ENCODE results near the gene GRIK1. TPM values are rescaled to one million over a fixed set of nuclear protein-coding genes. Genes with fewer than 3 reads are reported as not detected.

Gene GRIK1
- total RNA-seq, 1 donor from 2014 or later: 4.6 TPM

DNA sequence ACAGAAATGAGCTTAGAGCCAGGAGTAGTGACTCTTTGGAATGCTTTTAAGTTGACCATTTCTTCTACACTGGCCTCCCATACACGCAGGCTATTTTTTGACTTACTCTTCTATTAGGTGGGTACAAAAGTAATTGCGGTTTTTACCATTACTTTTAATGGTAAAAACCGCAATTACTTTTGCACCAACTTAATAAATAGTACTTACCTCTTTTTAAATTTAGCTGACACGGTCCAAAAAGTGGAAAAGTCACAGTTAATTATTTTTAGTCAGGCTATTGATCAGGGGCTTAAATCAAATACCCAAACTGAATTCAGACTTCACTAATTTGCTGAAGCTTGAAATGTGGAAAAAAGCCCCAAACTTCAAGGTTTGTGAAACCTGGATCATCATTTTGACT, 138.7 kb downstream of the GRIK1 start:
- intact Hi-C loops (cut with DNase I): no loop called here
- DNase-seq (ENCODE audit: low spot score) (no peak), ATAC-seq (no peak)

DNA sequence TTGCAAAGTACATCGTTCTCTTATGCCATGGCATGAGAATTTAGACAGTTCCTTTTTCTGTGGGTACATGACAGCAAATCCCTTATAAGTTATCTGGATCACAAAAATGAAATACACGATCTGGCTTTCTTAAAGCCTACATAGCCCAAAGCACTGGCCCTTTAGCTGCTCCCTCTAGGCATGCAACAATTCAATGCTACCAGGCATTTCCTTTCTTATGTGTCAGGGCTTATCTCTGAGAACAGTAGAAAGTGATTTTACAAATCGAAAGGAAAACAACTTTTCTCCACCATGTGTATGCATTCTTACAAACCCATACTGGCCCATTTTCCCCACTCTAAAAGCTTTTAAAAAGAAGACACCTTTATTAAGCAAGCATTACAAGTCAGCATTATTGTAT, 139.7 kb downstream of the GRIK1 start:
- ATAC-seq (no peak), DNase-seq (ENCODE audit: low spot score) (no peak)
- intact Hi-C loops (cut with DNase I): no loop called here

GRCh38 chr21:29798840-29799239, 141.0 kb downstream of the GRIK1 start:
- ATAC-seq (no peak), DNase-seq (ENCODE audit: low spot score) (no peak)
- intact Hi-C loops (cut with DNase I): no loop called here

DNA sequence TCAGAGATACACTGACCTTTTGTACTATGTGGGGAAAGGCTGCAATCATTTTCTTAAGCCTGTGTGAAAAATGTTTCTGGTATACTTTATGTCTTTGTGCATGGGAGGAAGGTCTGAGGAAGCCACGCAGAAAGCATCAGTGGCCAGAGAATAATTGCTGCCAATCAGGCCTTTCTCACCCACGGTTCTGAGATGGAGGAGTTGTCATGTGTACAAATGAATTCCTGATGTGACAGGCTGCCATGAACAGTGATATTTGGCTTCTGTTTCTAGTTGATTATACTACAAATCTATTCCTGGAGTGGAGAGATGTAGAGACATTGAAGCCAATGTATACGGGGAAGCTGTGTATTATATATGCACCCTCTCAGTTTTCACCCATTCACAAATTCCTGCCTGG, 142.6 kb downstream of the GRIK1 start:
- intact Hi-C loops (cut with DNase I): no loop called here
- ATAC-seq (no peak), DNase-seq (ENCODE audit: low spot score) (no peak)

GRCh38 chr21:29793712-29794111, 146.1 kb downstream of the GRIK1 start:
- no peak for DNase-seq (ENCODE audit: low spot score)
- intact Hi-C loops (cut with DNase I): no loop called here
- ATAC-seq: no peak

DNA sequence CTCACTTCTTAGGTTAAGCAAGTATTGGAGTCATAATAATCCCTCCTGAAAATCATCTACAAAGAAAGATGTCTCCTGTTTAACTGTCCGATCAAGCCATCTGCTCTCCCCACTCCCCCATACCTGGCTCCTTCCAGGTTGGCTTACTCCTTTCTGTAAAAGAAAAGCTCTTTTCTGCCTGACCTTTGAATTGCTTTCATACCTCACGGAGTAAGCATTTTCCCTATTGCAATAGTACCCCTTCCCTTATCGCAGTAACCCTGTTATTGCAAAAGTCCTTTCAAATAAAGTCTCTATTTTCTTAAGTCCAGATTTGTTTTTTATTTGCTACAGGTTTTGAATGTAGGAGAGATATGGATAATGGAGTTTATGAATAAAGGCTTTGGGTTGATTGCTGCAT, 150.4 kb downstream of the GRIK1 start:
- intact Hi-C loops (cut with DNase I): no loop called here
- ATAC-seq (no peak), DNase-seq (ENCODE audit: low spot score) (no peak)

DNA sequence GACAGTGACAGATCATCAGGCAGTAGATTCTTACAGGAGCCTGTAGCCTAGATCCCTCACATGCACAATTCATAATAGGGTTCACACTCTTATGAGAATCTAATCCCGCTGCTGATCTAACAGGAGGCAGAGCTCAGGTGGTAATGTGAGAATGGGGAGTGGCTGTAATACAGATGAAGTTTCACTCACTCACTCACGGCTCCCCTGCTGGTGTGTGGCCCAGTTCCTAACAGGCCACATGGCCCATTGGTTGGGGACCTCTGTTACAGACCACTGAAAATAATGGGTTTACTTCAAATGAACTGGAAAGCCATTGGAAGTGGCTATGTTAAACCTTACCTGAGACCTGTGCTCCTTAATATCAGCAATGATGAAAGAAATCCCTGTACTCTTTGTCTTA, 151.0 kb downstream of the GRIK1 start:
- intact Hi-C loops (cut with DNase I): no loop called here
- ATAC-seq (no peak), DNase-seq (ENCODE audit: low spot score) (no peak)

GRCh38 chr21:29787361-29787909, 152.4 kb downstream of the GRIK1 start:
- DNase-seq (ENCODE audit: low spot score): no peak
- no peak for ATAC-seq
- intact Hi-C loops (cut with DNase I): no loop called here

DNA sequence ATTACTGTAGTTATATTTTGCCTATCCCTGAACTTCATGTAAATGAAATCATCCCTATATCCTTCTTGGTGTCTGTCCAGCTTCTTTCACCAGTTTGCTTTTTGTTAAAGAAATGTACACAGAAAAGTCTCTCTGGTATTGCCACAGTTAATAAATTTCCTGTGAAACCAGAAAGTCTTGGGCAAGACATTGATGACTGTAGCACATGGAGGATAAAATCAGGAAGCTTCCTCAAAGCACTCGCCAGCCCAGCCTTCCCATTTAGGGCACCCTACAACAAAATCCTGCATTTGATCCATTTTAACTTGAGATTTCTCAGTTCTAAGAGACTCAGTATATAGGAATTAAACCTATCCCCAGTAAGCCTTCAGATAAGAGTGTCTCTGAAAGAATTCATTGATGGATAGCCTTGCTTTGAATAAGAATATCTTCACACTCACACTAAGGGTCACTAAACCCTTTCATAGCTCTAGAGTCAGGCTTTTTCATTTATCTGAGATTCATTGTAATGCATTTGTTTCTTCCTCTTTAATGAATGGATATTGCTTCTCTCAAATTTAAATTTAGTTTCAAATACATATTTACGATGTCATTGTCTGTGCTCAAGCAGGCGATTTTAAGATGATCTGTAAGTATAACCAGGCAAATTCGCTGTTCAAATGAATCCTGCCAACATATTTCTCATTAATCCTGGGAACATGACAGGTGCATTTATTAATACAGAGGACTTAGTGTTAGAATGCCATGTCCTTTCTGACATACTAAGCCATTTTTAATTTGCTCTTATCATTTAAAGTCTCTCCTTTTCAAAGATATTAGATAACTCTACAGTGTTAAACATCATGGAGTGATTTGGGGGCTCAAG, 153.1 kb downstream of the GRIK1 start:
- intact Hi-C loops (cut with DNase I): no loop called here
- DNase-seq (ENCODE audit: low spot score): no peak
- ATAC-seq: no peak

DNA sequence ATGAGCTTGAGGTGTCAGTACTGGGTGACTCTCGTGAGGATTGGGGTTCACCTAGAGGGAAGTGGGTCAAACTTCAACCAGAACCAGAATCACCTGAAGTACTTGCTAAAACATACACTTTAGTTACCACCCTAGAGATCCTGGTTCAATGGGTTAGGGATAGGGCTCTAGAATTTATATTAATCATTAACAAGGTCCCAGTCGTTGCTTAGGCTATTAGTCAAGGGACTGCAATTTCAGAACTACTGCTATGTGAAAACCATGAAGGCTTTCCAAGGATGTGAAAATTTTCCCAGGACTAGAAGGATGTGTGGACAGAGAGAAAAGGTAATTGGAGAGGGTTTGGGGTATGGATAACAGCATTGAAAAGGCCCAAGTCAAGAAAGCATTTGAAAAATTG, 162.6 kb downstream of the GRIK1 start:
- intact Hi-C loops (cut with DNase I): no loop called here
- DNase-seq (ENCODE audit: low spot score) (no peak), ATAC-seq (no peak)

GRCh38 chr21:29775462-29775861, 164.3 kb downstream of the GRIK1 start:
- intact Hi-C loops (cut with DNase I): no loop called here
- DNase-seq (ENCODE audit: low spot score): no peak
- no peak for ATAC-seq

DNA sequence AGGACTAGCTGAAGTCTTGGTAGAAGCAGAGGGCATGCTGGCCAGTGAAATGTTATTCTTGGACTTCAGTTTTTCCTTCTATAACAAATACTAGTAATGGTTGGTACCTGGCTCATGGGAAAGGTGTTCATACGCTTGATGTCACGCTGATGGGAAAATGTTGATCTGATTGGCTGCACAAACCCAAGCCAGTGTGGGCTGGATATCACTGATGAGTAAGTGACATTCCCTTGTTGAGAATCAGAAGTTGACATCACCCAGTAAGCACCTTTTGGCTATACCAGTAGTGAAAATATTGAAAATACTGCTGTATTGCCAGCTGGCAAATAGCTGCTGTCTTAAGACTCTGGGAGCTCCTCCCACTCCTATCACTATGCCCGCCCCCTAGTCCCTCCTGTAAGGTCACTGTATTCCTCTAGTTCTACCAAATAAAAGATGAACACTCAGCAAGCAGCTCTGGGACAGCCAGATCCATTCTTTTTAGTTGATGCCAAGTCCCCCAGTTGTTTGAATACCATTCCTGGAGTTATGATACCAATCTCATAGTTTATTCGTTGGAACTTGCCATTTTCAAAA, 168.2 kb downstream of the GRIK1 start:
- DNase-seq (ENCODE audit: low spot score) (no peak), ATAC-seq (no peak)
- intact Hi-C loops (cut with DNase I): no loop called here

DNA sequence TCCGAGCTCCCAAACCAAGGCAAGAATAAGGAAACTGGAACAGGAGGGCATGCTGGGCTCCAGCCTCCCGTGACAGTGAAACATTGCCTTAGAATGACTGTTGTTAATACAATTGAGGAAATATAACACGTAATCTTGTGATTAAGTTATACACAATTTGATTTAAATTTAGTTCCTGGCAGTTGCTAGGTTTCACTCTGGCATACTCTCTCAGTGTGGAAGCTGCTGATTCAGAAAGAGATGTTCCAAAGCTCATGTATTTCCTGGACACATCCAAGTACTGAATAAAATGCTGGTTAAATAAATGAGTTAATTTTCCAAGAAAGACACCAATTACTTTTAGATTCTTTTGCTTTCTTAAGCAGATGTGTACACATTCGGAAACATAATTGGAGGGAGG, 176.1 kb downstream of the GRIK1 start:
- DNase-seq (ENCODE audit: low spot score) (no peak), ATAC-seq (no peak)
- intact Hi-C loops (cut with DNase I): no loop called here

- DNase-seq (ENCODE audit: low spot score) (no peak), ATAC-seq (no peak)
- intact Hi-C loops (cut with DNase I): no loop called here
Measured at GRCh38 chr21:29762570-29763082, 177.2 kb downstream of the GRIK1 start.

GRCh38 chr21:29753216-29753615, 186.6 kb downstream of the GRIK1 start:
- DNase-seq (ENCODE audit: low spot score) (no peak), ATAC-seq (no peak)
- intact Hi-C loops (cut with DNase I): no loop called here

DNA sequence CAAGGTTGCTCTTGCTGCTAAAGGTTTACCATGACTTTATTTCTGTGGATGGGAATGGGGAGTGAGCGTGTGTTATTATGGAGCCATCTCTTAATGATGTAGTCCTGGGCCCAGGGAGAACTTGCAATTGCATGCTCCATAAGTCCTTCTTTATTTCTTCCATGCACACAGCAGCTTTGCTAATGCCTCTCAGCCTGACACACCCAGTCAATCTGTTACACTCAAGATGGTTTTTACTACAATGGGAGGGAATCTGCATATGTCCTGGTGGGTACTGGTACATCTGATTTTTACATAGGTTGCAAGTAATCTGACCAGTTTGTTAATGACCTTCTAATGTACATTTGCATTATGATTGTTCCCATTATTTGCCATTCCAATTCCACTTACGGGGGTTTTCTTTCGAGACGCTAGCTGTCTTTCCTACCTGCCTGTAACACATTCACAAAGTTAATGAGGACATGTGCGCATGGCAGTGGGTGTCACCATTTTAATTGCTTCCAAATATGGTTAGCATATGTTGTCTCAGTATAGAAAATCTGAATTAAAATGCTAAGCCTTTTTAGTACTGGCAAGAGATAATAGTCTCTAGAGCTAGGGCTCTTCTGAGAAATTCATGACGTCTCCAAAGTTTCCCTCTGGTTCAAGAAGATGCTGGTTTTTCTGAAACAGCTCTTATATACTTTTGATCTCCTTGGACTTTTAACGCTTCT, 188.2 kb downstream of the GRIK1 start:
- intact Hi-C loops (cut with DNase I): no loop called here
- ATAC-seq (no peak), DNase-seq (ENCODE audit: low spot score) (no peak)

GRCh38 chr21:29749957-29750356, 189.8 kb downstream of the GRIK1 start:
- intact Hi-C loops (cut with DNase I): no loop called here
- DNase-seq (ENCODE audit: low spot score) (no peak), ATAC-seq (no peak)

DNA sequence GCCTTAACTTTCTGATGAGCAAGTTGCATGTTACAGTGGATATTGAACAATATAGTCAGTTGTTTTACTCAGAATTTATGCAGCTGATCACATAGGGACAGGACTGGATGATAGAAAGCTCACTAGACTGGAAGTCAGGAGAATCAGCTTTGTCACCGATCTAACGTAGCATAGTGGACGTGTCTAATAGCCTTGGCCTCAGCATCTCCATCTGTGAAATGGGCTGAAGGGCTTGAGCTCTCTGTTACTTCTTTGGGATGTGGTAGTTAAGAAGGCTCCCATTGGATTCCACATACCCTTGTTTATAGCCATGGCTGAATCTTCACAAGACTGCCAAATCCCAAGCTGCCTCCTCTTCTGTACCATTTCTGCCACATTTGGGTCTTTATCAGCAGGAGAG, 190.6 kb downstream of the GRIK1 start:
- DNase-seq (ENCODE audit: low spot score): no peak
- intact Hi-C loops (cut with DNase I): no loop called here
- no peak for ATAC-seq

GRCh38 chr21:29748391-29749167, 191.2 kb downstream of the GRIK1 start:
- ATAC-seq: no peak
- intact Hi-C loops (cut with DNase I): no loop called here
- no peak for DNase-seq (ENCODE audit: low spot score)
